Measurements from ENCODE around the gene ADGRG6. TPM values are rescaled to one million over a fixed set of nuclear protein-coding genes. Genes with fewer than 3 reads are reported as not detected.
"Not testable (repeated sequence)": the region's sequence is repeated elsewhere in the genome, so short reads cannot be mapped to it uniquely, and the experiment has no call there.

Gene ADGRG6
- total RNA-seq, 1 donor from 2014 or later, result 35.3 TPM

DNA sequence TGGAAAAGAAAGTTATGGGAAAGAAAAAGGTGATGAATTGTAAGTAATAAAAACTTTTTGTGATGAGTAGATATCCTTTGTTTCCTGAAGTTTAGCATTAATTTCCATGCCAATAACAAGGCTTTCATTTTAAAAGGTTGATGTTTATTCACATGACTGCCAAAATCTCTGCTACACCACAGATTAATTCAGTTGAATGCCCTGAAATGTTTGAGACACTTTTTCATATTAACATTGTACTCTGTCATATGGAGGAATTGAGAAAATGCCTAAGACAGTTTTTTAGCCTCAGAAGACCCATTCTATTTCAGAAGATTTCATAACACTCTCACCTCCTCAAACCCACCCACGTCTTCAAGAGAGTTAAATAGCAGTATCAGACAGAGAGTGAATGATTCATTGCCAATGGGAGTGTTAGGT lies 115.5 kb downstream of the ADGRG6 start:
- H3K4me3 ChIP-seq (ENCODE audit: low read depth, low read length), result no peak overlapping the region
- no peak for DNase-seq (ENCODE audit: low read depth)
- TF ChIP-seq, protein P1, sequence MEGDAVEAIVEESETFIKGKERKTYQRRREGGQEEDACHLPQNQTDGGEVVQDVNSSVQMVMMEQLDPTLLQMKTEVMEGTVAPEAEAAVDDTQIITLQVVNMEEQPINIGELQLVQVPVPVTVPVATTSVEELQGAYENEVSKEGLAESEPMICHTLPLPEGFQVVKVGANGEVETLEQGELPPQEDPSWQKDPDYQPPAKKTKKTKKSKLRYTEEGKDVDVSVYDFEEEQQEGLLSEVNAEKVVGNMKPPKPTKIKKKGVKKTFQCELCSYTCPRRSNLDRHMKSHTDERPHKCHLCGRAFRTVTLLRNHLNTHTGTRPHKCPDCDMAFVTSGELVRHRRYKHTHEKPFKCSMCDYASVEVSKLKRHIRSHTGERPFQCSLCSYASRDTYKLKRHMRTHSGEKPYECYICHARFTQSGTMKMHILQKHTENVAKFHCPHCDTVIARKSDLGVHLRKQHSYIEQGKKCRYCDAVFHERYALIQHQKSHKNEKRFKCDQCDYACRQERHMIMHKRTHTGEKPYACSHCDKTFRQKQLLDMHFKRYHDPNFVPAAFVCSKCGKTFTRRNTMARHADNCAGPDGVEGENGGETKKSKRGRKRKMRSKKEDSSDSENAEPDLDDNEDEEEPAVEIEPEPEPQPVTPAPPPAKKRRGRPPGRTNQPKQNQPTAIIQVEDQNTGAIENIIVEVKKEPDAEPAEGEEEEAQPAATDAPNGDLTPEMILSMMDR (conservative IDR thresholded peaks at IDR 0.05; ENCODE audit: low read depth, low read length), result no peak

DNA sequence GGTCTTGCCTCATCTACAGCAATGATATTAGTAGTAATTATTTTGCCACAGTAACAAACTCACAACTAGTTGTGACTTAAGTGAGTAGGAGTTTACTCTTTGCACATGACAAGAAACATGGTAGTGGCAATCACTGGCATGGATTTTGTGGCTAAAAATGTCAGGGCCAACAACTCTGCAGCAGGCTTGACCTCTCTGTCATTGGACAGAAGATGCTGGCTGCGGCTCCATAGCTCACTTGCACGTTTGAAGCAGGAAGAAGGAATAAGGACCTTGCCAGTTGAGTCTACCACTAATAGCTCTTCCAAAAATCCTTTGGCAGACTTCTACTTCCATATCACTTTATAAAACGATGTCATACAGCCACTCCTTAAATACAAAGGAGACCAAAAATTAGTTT lies 117.3 kb downstream of the ADGRG6 start:
- no peak for DNase-seq (ENCODE audit: low read depth)
- no peak overlapping the region for H3K4me3 ChIP-seq (ENCODE audit: low read depth, low read length)
- TF ChIP-seq, protein P1 (conservative IDR thresholded peaks at IDR 0.05; ENCODE audit: low read depth, low read length), result no peak

DNA sequence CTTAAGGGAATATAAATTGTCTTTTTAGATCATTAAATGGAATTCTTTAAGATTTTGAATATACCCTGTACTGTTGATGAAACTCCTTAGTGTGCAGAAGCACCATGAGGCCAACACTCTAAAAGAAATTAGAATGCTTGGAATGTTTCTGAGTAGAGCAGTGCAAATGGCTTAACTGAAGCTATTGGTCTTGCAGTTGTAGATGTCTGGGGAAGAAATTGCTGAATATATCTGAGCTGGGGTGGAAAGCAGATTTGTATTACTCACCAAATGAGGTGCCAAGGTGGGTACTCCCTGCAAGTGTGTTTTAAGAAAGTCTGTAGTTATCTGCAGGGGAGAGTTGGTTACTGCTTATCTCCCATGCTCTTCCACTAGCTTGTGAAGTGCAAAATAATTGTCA lies 119.0 kb downstream of the ADGRG6 start:
- DNase-seq (ENCODE audit: low read depth), result no peak
- H3K4me3 ChIP-seq (ENCODE audit: low read depth, low read length), result no peak overlapping the region
- TF ChIP-seq, protein P1 (conservative IDR thresholded peaks at IDR 0.05; ENCODE audit: low read depth, low read length), result no peak

DNA sequence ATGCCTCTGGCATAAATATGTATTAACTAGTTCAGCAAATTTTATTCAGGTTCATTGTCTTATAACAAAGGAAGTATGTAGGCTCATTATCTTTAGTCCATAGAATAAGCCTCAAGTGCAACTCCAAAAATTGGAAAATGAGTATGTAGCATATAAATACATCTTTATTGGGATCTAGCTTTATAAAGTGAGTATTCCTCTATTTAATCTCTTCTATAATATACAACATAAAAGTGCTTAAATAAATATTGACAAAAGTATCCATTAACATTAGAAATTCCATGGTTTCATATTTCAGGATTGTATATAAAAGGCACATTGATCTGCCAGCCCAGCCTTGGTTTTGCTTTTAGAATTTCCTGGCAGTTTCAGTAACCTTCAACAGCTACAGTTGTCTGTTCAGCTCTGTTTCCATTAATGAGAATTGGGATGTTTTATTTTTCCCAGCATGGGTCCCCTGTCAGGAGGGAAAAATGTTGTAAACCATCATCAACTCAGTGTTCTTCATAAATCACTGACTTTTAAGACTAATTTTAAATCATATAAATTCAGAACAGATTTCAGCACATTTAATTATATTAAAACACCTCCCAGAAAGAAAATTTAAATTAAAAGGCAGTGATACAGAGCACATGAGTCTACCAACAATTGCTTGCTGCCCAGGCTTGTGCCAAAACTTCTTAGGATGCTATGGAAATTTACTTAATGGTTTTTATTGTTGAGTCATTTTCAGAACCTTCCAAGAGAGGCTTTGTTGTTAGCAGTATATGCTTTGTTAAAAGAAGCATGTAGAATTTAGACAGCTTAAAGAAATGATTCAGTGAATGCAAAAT lies 119.7 kb downstream of the ADGRG6 start:
- no peak overlapping the region for H3K4me3 ChIP-seq (ENCODE audit: low read depth, low read length)
- TF ChIP-seq, protein P1 (conservative IDR thresholded peaks at IDR 0.05; ENCODE audit: low read depth, low read length), result no peak
- DNase-seq (ENCODE audit: low read depth), result no peak

DNA sequence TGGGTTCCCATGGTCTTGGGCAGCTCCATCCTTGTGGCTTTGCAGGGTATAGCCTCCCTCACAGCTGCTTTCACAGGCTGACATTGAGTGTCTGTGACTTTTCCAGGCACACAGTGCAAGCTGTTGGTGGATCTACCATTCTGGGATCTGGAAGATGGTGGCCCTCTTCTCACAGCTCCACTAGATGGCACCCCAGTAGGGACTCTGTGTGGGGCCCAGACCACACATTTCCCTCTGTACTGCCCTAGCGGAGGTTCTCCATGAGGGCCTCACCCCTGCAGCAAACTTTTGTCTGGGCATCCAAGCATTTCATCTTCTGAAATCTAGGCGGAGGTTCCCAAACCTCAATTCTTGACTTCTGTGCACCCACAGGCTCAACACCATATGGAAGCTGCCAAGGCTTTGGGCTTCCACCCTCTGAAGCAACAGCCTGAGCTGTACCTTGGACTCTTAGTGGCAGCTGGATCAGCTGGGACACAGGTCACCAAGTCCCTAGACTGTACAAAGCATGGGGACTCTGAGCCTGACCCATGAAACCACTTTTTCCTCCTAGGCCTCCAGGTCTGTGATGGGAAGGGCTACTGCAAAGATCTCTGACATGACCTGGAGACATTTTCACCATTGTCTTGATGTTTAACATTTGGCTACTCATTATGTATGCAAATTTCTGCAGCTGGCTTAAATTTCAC lies 124.8 kb downstream of the ADGRG6 start:
- DNase-seq (ENCODE audit: low read depth); H3K4me3 ChIP-seq (ENCODE audit: low read depth, low read length): not testable (repeated sequence)

DNA sequence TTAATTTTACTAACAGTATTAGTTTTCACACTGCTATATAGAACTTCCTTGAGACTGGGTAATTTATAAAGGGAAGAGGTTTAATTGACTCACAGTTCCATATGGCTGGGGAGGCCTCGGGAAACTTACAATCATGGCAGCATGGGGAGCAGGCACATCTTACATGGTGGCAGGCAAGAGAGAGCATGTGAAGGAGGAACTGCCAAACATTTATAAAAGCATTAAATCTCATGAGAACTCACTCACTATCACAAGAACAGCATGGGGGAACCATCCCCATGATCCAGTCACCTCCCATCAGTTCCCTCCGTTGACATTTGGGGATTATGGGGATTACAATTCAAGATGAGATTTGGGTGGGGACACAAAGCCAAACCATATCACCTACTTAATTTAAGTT lies 126.7 kb downstream of the ADGRG6 start:
- not testable (repeated sequence) for DNase-seq (ENCODE audit: low read depth); H3K4me3 ChIP-seq (ENCODE audit: low read depth, low read length)

DNA sequence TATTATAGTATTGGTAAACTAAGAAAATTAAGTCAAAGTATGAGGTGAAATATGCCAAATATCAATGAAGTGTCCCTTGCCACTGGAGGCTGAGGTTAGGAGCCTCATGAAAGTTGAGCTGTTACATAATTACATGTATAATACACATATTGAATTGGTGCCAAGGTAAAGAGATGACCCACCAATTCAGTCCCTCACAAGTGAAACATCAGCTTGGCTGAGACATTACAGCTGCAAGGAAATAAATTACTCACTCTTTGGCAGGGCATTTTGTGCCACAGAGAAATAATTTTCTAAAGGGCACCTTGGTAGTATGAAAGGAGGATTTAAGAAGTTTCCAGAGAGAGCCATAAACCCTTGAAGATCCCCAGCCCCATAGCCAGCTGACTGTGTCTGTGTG lies 127.4 kb downstream of the ADGRG6 start:
- no peak overlapping the region for H3K4me3 ChIP-seq (ENCODE audit: low read depth, low read length)
- TF ChIP-seq, protein P1 (conservative IDR thresholded peaks at IDR 0.05; ENCODE audit: low read depth, low read length), result no peak
- no peak for DNase-seq (ENCODE audit: low read depth)

DNA sequence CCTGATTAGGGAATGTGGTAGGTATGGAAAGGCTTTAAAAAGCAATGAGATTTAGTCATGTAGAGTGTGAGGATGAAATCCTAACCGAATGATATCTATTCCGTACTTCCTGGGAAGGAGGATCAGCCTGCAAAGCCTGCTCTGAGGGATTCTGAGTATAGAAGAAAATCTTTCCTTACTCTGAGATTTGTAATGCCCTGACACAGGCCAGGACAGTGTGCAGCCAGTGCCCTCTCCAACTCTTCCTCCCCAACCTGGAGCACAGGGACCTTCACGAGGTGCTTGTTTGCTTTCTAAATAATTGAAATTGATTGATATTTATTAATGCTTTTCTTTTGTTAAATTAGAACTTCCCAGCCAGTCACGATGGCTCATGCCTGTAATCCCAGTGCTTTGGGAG lies 131.6 kb downstream of the ADGRG6 start:
- TF ChIP-seq, protein P1 (conservative IDR thresholded peaks at IDR 0.05; ENCODE audit: low read depth, low read length), result no peak
- no peak overlapping the region for H3K4me3 ChIP-seq (ENCODE audit: low read depth, low read length)
- DNase-seq (ENCODE audit: low read depth), result no peak
